GM21526 (cell line): ENCODE results near the gene TMEM74B.
"Not testable (repeated sequence)": the region's sequence is repeated elsewhere in the genome, so short reads cannot be mapped to it uniquely, and the experiment has no call there.

Experiments used
- ATAC-seq: cut with Tn5 transposase; IDR thresholded peaks from one replicate; pipeline ENCODE4 v1.9.1; 2021; ENCODE audit warnings: moderate library complexity; ENCODE audit not compliant: unreplicated experiment, low FRiP score

Gene TMEM74B

GRCh38 chr20:1150968-1151367, 33.8 kb downstream of the TMEM74B start:
- no peak for ATAC-seq

GRCh38 chr20:1150218-1150617, 34.6 kb downstream of the TMEM74B start:
- ATAC-seq, result no peak

GRCh38 chr20:1149812-1150211, 35.0 kb downstream of the TMEM74B start:
- not testable (repeated sequence) for ATAC-seq

GRCh38 chr20:1146957-1147356, 37.8 kb downstream of the TMEM74B start:
- no peak for ATAC-seq

- no peak for ATAC-seq
Observed at GRCh38 chr20:1144401-1145172, 40.2 kb downstream of the TMEM74B start.

GRCh38 chr20:1137236-1137635, 47.5 kb downstream of the TMEM74B start:
- no peak for ATAC-seq

- ATAC-seq, result no peak
Observed at GRCh38 chr20:1134836-1135235, 49.9 kb downstream of the TMEM74B start.

GRCh38 chr20:1134355-1134754, 50.4 kb downstream of the TMEM74B start:
- no peak for ATAC-seq

- ATAC-seq, result no peak
Observed at GRCh38 chr20:1131354-1131753, 53.4 kb downstream of the TMEM74B start.

GRCh38 chr20:1130847-1131246, 53.9 kb downstream of the TMEM74B start:
- no peak for ATAC-seq
